ENCODE measurements around the gene ANKS3. TPM values are rescaled to one million over a fixed set of nuclear protein-coding genes. Genes with fewer than 3 reads are reported as not detected.

ANKS3 gene
- total RNA-seq, 2 experiments from 2014 or later: 12.1 to 16.1 TPM

GRCh38 chr16:4723071-4723767 is 10.9 kb downstream of the ANKS3 start:
- H3K4me3 Mint-ChIP-seq: no peak overlapping the region
- no peaks in the 10 kb centered on the region for H3K9me3 Mint-ChIP-seq
- H3K27ac Mint-ChIP-seq: no peak overlapping the region
- H3K36me3 Mint-ChIP-seq: no peaks in the 10 kb centered on the region
- no peaks in the 10 kb centered on the region for H3K27me3 Mint-ChIP-seq
- H3K4me1 Mint-ChIP-seq: no peaks in the 10 kb centered on the region
- no peak for DNase-seq

GRCh38 chr16:4718466-4718865 is 15.6 kb downstream of the ANKS3 start:
- Mint-ChIP-seq H3K4me3 (no peak overlapping the region), H3K4me1 (no peaks in the 10 kb centered on the region), H3K27me3 (no peaks in the 10 kb centered on the region), H3K27ac (no peak overlapping the region), H3K9me3 (no peaks in the 10 kb centered on the region), H3K36me3 (peaks cover 3% of the 10 kb centered on the region)
- DNase-seq: no peak

DNA sequence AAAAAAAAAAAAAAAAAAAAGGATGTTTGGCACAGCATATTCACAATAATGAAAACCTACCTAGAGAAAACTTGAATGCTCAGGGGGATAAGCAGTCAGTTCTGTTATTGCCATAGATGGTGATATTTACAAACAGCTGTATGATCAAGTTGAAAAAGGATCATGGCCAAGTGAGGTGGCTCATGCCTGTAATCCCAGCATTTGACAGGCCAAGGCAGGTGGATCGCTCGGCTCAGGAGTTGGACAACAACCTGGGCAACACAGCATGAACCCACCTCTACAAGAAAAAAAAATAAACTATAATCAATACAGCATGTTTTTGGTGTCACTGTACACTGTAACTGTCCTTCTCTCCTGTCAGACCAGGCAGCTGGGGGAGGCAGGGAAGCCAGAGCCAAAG is 19.1 kb downstream of the ANKS3 start:
- Mint-ChIP-seq H3K9me3 (no peaks in the 10 kb centered on the region), H3K4me3 (no peak overlapping the region), H3K4me1 (no peaks in the 10 kb centered on the region), H3K36me3 (peaks cover 9% of the 10 kb centered on the region), H3K27ac (no peak overlapping the region), H3K27me3 (no peaks in the 10 kb centered on the region)
- DNase-seq: no peak

DNA sequence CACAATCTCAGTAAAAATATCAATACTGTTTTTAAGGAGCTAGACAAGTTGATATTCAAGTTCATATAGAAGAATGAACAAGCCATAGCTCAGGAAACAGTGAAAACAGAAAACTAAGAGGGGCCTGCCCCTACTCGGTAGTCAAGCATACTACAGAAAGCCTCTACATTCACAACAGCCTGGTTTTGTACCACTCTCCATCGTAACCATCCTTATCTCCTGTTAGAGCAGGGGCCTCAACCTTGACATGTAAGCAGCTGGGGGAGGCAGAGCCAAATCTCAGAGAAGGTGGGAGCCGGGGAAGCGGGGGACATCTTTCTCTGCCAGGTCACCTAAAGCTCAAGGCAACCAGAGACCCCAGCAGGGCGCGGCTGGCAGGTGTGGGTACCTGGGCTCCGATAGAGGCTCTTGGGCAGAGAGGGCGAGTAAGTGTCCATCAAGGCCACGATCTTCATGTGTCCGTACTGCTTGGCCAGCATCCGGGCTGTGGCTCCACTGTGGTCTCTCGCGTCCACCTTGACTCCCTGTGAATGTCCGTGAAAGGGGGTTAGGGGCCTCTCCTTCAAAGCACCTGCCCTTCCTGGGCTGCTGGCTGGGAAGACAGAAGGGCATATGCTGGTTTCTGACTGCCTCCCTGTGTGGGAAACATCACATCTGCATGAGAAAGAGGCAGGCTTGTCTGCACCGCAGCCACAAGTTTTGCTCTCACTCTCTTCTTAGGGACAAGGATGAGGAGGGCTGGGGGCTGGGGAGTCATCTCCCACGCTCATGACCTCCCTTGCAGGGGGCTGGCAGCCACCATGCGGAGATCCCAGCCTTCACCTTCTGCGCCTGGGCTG is 20.2 kb downstream of the ANKS3 start:
- H3K27me3 Mint-ChIP-seq: no peaks in the 10 kb centered on the region
- no peak overlapping the region for H3K4me3 Mint-ChIP-seq
- no peak for DNase-seq
- no peak overlapping the region for H3K27ac Mint-ChIP-seq
- H3K9me3 Mint-ChIP-seq: no peaks in the 10 kb centered on the region
- H3K4me1 Mint-ChIP-seq: no peaks in the 10 kb centered on the region
- H3K36me3 Mint-ChIP-seq: peaks cover 13% of the 10 kb centered on the region

DNA sequence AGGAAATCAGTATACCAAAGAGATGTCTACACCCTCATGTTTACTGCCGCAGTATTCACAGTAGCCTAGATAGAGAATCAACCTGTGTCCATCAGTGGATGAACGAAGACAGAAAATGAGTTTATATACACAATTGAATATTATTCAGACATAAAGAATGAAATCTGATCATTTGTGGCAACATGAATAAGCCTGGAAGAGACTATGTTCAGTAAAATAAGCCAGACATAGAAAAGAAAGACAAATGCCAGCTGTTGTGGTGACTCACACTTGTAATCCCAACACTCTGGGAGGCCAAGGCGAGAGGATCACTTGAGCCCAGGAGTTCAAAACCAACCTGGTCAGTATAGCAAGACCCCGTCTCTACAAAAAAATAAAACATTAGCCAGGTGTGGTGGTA is 24.6 kb downstream of the ANKS3 start:
- H3K4me1 Mint-ChIP-seq: no peaks in the 10 kb centered on the region
- peaks cover 18% of the 10 kb centered on the region for H3K36me3 Mint-ChIP-seq
- H3K9me3 Mint-ChIP-seq: no peaks in the 10 kb centered on the region
- H3K4me3 Mint-ChIP-seq: no peak overlapping the region
- no peaks in the 10 kb centered on the region for H3K27me3 Mint-ChIP-seq
- no peak overlapping the region for H3K27ac Mint-ChIP-seq
- DNase-seq: no peak

- DNase-seq: no peak
- Mint-ChIP-seq H3K27ac (no peak overlapping the region), H3K4me1 (no peaks in the 10 kb centered on the region), H3K36me3 (peaks cover 12% of the 10 kb centered on the region), H3K9me3 (no peaks in the 10 kb centered on the region), H3K4me3 (no peak overlapping the region), H3K27me3 (no peaks in the 10 kb centered on the region)
These were observed 27.2 kb downstream of the ANKS3 start for GRCh38 chr16:4706871-4707270.

DNA sequence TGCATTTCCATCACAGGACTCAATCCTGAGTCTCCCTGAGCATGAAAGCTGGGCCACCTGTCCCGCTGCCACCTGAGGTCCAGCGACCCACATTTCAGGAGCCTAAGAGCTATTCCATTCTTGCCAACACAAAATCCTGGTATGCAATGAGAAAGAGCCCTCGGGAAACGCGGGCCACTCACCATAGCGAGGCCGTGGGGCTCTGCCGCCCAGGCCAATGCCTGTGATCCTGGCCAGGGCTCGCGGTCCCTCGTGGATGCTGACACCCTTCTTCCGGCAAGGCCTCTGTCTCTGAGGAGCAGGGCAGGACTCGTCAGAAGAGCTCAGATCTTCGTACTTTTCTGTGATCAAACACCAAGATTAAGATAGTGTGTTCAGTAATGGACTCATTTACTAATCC is 29.2 kb downstream of the ANKS3 start:
- no peaks in the 10 kb centered on the region for H3K27me3 Mint-ChIP-seq
- no peak overlapping the region for H3K4me3 Mint-ChIP-seq
- H3K9me3 Mint-ChIP-seq: no peaks in the 10 kb centered on the region
- no peak for DNase-seq
- H3K36me3 Mint-ChIP-seq: peaks cover 9% of the 10 kb centered on the region
- peaks cover 8% of the 10 kb centered on the region for H3K4me1 Mint-ChIP-seq
- no peak overlapping the region for H3K27ac Mint-ChIP-seq

- H3K36me3 Mint-ChIP-seq: peaks cover 10% of the 10 kb centered on the region
- no peak overlapping the region for H3K4me3 Mint-ChIP-seq
- H3K4me1 Mint-ChIP-seq: peaks cover 12% of the 10 kb centered on the region
- H3K27me3 Mint-ChIP-seq: no peaks in the 10 kb centered on the region
- no peak overlapping the region for H3K27ac Mint-ChIP-seq
- no peaks in the 10 kb centered on the region for H3K9me3 Mint-ChIP-seq
- DNase-seq: no peak
These were observed 29.6 kb downstream of the ANKS3 start for GRCh38 chr16:4704491-4704890.

DNA sequence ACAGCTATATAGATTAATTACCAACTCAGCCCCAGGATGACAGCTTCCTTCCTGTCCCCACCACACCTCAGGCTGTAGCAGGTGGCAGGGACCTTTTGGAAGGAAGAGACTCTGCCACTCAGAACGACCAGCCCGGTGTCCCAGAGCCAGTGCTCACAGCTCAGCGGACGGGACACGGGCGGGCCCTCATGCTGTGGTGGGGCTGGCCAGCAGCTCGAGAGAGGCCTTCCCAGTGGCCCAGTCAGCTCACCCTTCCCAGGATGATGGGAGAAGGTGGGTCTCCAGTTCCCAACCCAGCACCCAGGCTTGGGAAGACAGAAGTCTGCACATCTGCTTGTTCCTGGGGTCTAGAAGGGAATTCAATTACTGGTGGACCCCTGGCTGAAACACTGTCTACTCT is 30.2 kb downstream of the ANKS3 start:
- Mint-ChIP-seq H3K27ac (no peak overlapping the region), H3K4me3 (no peak overlapping the region), H3K36me3 (peaks cover 13% of the 10 kb centered on the region), H3K27me3 (no peaks in the 10 kb centered on the region), H3K9me3 (no peaks in the 10 kb centered on the region), H3K4me1 (peaks cover 13% of the 10 kb centered on the region)
- no peak for DNase-seq

- no peak overlapping the region for H3K27ac Mint-ChIP-seq
- DNase-seq: no peak
- H3K4me3 Mint-ChIP-seq: no peak overlapping the region
- peaks cover 13% of the 10 kb centered on the region for H3K4me1 Mint-ChIP-seq
- H3K27me3 Mint-ChIP-seq: no peaks in the 10 kb centered on the region
- no peaks in the 10 kb centered on the region for H3K9me3 Mint-ChIP-seq
- H3K36me3 Mint-ChIP-seq: peaks cover 13% of the 10 kb centered on the region
These were observed 31.6 kb downstream of the ANKS3 start for GRCh38 chr16:4702466-4702808.

DNA sequence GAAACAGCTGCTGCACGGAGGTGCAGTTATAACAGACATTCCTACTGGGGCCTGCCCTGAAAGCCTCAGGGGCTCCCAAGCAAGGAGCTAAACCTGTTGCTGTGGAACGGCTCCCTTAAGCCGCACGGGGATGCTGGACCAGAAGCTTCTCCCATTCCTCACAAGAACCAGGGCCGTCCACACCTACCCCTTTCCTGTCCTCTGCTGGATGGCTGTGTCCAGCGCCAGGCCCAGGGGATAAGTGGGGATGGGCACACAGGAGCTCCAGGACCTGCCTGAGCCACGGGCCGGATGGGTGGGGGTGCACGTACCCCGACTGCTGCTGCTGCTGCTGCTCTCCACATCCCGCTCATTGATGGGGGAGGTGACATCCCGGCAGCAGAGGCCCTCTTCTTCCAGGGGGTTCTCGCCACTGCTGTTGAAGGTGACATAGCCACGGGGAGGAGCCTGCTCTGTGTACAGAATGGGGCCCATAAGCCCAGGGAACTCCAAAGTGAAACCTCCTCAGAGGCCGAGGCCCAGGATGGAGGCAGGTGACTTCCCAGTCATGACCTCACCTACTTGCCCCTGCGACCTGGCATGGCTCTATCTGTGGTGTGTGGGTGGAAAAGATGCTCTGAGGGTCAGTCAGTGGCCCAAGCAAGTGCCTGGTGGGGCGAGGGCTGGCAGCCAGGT is 32.1 kb downstream of the ANKS3 start:
- Mint-ChIP-seq H3K4me3 (no peak overlapping the region), H3K4me1 (peaks cover 13% of the 10 kb centered on the region), H3K27me3 (no peaks in the 10 kb centered on the region), H3K27ac (no peak overlapping the region), H3K9me3 (no peaks in the 10 kb centered on the region), H3K36me3 (peaks cover 11% of the 10 kb centered on the region)
- no peak for DNase-seq

GRCh38 chr16:4700997-4701743 is 32.9 kb downstream of the ANKS3 start:
- H3K9me3 Mint-ChIP-seq: no peaks in the 10 kb centered on the region
- H3K4me1 Mint-ChIP-seq: peaks cover 13% of the 10 kb centered on the region
- H3K4me3 Mint-ChIP-seq: no peak overlapping the region
- H3K27ac Mint-ChIP-seq: no peak overlapping the region
- no peak for DNase-seq
- peaks cover 7% of the 10 kb centered on the region for H3K36me3 Mint-ChIP-seq
- H3K27me3 Mint-ChIP-seq: no peaks in the 10 kb centered on the region

DNA sequence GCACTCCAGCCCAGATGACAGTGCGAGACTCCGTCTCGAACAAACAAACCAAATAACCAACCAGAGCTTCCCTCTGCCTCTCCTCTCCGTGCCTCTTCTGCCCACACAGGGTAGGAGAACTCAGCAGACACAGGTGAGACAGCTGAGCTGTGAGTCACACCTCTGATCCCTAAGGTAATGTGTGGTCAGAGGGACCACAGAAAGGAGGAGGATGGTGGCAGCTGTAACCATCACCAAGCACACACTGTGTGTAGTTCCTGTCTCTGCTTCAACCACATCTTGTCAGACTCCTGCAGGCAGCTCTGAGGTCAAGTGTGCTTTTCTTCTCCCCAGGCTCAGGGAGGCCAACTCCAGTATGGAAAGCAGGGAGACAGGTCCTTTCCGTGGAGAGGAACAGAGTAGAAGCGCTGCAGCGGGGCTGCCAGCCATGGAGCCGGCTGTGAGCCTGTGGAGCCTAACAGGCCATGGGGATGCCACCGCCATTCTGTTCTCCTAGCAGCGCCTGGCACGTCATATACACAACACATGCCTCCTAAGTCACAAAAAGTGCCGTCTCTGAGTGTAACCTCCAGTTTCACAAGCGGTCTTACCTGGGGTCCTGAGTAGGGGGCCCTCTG is 33.6 kb downstream of the ANKS3 start:
- no peak overlapping the region for H3K27ac Mint-ChIP-seq
- no peak overlapping the region for H3K4me3 Mint-ChIP-seq
- peaks cover 14% of the 10 kb centered on the region for H3K4me1 Mint-ChIP-seq
- no peaks in the 10 kb centered on the region for H3K9me3 Mint-ChIP-seq
- H3K27me3 Mint-ChIP-seq: no peaks in the 10 kb centered on the region
- H3K36me3 Mint-ChIP-seq: peaks cover 7% of the 10 kb centered on the region
- peak; percentile 65 for DNase-seq

DNA sequence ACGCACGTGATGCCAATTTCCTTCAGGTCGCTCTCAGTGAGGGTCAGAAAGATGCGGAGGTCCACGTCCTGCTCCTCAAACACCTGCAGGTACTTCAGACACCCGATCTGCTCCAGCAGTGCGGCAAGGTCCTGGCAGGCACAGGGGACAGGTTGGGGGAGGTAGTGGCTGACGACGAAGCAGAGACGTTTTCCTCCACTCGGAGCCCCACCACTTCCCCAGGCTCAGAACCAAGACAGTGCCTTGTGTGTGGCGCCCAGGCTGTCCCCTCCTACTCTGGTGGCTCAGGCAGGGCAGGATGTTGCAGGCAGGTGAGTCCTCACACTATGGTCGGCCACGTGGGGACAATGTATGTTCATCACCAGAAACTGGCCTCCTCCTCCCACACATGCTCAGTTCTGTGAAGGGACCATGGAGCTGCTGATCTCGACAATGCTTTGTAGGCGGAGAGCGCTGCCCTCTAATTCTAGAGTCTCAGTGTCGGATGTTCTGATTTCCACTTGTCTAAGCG is 35.0 kb downstream of the ANKS3 start:
- no peaks in the 10 kb centered on the region for H3K27me3 Mint-ChIP-seq

More for the DNA sequence above, 35.0 kb downstream of the ANKS3 start:
- no peaks in the 10 kb centered on the region for H3K9me3 Mint-ChIP-seq
- peaks cover 25% of the 10 kb centered on the region for H3K4me1 Mint-ChIP-seq
- H3K36me3 Mint-ChIP-seq: peaks cover 7% of the 10 kb centered on the region
- DNase-seq: no peak
- no peak overlapping the region for H3K4me3 Mint-ChIP-seq
- no peak overlapping the region for H3K27ac Mint-ChIP-seq
